Bronchial epithelial cell (primary cell): ENCODE measurements around the gene DTX1. TPM values are rescaled to one million over a fixed set of nuclear protein-coding genes. Genes with fewer than 3 reads are reported as not detected.

Source experiments
- DNase-seq: peaks from one replicate; pipeline ENCODE4 v3.0.0-alpha.2; 2010; ENCODE audit warnings: low read depth
- FAIRE-seq: peaks from 2 replicates; lab custom pipeline; 2011; peaks lifted over from hg19 to GRCh38; lab: Jason Lieb, UNC
- H3K27me3 ChIP-seq: 2 replicates; pipeline ENCODE4 v1.5.1; 2011; ENCODE audit warnings: low read length; ENCODE audit not compliant: control insufficient read depth, insufficient read depth
- H3K36me3 ChIP-seq: 2 replicates; pipeline ENCODE4 v1.5.1; 2011; ENCODE audit warnings: low read length; ENCODE audit not compliant: control insufficient read depth, insufficient read depth
- H3K4me3 ChIP-seq: 2 replicates; pipeline ENCODE4 v1.5.1; 2011; ENCODE audit warnings: mild to moderate bottlenecking, low read depth, low read length, control low read depth
- CTCF ChIP-seq: IDR thresholded peaks from 2 replicates; pipeline ENCODE4 v1.5.1; 2011; ENCODE audit warnings: mild to moderate bottlenecking, moderate library complexity, low read length, control low read depth, inconsistent platforms; ENCODE audit not compliant: insufficient read depth, severe bottlenecking
- total RNA-seq: library from RNA; depleted of rRNA; stranded (reverse); fragments of >200 nt; gene quantifications from 2 replicates; pipeline ENCODE4 v1.2.1, GENCODE V29; 2014

DTX1 gene
- total RNA-seq, 1 donor from 2014 or later = not detected

GRCh38 chr12:113039911-113040445 is 16.6 kb upstream of the DTX1 start:
- H3K36me3 ChIP-seq = no peaks in the 10 kb centered on the region
- DNase-seq (peak; percentile 80), FAIRE-seq (no peak)
- H3K27me3 ChIP-seq = no peaks in the 10 kb centered on the region
- TF ChIP-seq CTCF = no peak
- H3K4me3 ChIP-seq = no peak overlapping the region

GRCh38 chr12:113040722-113041171 is 15.8 kb upstream of the DTX1 start:
- DNase-seq (peak; percentile 98), FAIRE-seq (peak; percentile 97)
- no peak for TF ChIP-seq CTCF
- no peaks in the 10 kb centered on the region for H3K27me3 ChIP-seq
- no peaks in the 10 kb centered on the region for H3K36me3 ChIP-seq
- no peak overlapping the region for H3K4me3 ChIP-seq

GRCh38 chr12:113041560-113041959 is 15.0 kb upstream of the DTX1 start:
- no peak for TF ChIP-seq CTCF
- DNase-seq = no peak
- FAIRE-seq = no peak
- no peaks in the 10 kb centered on the region for H3K36me3 ChIP-seq
- no peaks in the 10 kb centered on the region for H3K27me3 ChIP-seq
- no peak overlapping the region for H3K4me3 ChIP-seq

- FAIRE-seq (no peak), DNase-seq (no peak)
- Histone ChIP-seq H3K4me3 (no peak overlapping the region), H3K36me3 (no peaks in the 10 kb centered on the region), H3K27me3 (no peaks in the 10 kb centered on the region)
- TF ChIP-seq CTCF = no peak
Observed at GRCh38 chr12:113043240-113043639, 13.3 kb upstream of the DTX1 start.

- DNase-seq (peak; percentile 65), FAIRE-seq (no peak)
Observed at GRCh38 chr12:113044516-113044915, 12.0 kb upstream of the DTX1 start.

More at GRCh38 chr12:113044516-113044915, 12.0 kb upstream of the DTX1 start:
- Histone ChIP-seq H3K27me3 (no peaks in the 10 kb centered on the region), H3K36me3 (no peaks in the 10 kb centered on the region), H3K4me3 (no peak overlapping the region)
- TF ChIP-seq CTCF = no peak
